HCT116 (cell line): ENCODE data around the gene PHF3. TPM values are rescaled to one million over a fixed set of nuclear protein-coding genes. Genes with fewer than 3 reads are reported as not detected.

ENCODE experiments used
- ATAC-seq: fragments of 200-7000 bp; cut with Tn5 transposase; 2 replicates; pipeline ENCODE4 v1.9.1; 2020; ENCODE audit warnings: mild to moderate bottlenecking, moderate library complexity
- BruUV-seq: library from RNA; stranded (reverse); fragments of 400-500 nt; replicated peaks from 2 replicates; lab custom pipeline; 2021; lab: Mats Ljungman, UMichigan
- CTCF ChIA-PET: fragments of 300-600 bp; sonication (Branson Sonifier 250); formaldehyde crosslinking; loops from one replicate; lab custom pipeline; 2021; ENCODE audit warnings: antibody characterized with exemption; lab: Charles Lee
- POLR2A ChIA-PET: fragments of 300-600, 350-600 bp; sonication (Branson Sonifier 250); formaldehyde crosslinking; loops from one replicate; lab custom pipeline; 2021; ENCODE audit warnings: antibody characterized with exemption; lab: Charles Lee
- RAD21 ChIA-PET, 2 experiments: fragments of 300-600 bp; sonication (Branson Sonifier 250); formaldehyde crosslinking; loops; one replicate each; lab custom pipeline; 2023; ENCODE audit warnings: low total read pairs in 2 of 2; ENCODE audit not compliant: uncharacterized antibody in 2 of 2, unreplicated experiment in 2 of 2, low non-redundant PET in 1 of 2; lab: Charles Lee
- DNase-seq: peaks from one replicate; pipeline ENCODE4 v3.0.0-alpha.2; 2010; ENCODE audit warnings: low read depth, low spot score
- H2AFZ ChIP-seq: fragments of 200-600 bp; shearing (Covaris generic), sonication (generic); 2 replicates; pipeline ENCODE4 v1.6.1; 2017; ENCODE audit warnings: low read depth, mixed run types, mixed read lengths, antibody characterized with exemption, low read length; ENCODE audit not compliant: poor library complexity, severe bottlenecking
- H3K27ac ChIP-seq: 2 replicates; pipeline ENCODE4 v1.5.1; 2012; ENCODE audit warnings: low read depth, low read length
- H3K27me3 ChIP-seq: fragments of 200-600 bp; sonication (generic); 2 replicates; pipeline ENCODE4 v1.6.1; 2016; ENCODE audit warnings: mixed run types, low read length, mixed read lengths; ENCODE audit not compliant: insufficient read depth
- H3K36me3 ChIP-seq, 2 experiments: fragments of 200-500 bp in 1 of 2; fragments of 200-600 bp in 1 of 2; sonication (Bioruptor generic) in 1 of 2; sonication (generic) in 1 of 2; 2 replicates each; pipeline versions ENCODE4 v1.5.1 to v1.6.1; 2014 to 2016; ENCODE audit warnings: low read length in 2 of 2, inconsistent platforms in 1 of 2, mixed read lengths in 1 of 2, mixed run types in 1 of 2; ENCODE audit not compliant: insufficient read depth in 2 of 2, control insufficient read depth in 1 of 2
- H3K4me1 ChIP-seq, 2 experiments: fragments of 200-600 bp in 1 of 2; sonication (generic) in 1 of 2; 2 replicates each; pipeline versions ENCODE4 v1.5.1 to v1.6.1; 2012 to 2017; ENCODE audit warnings: low read length in 2 of 2, inconsistent platforms in 1 of 2, mild to moderate bottlenecking in 1 of 2, mixed read lengths in 1 of 2, mixed run types in 1 of 2, moderate library complexity in 1 of 2; ENCODE audit not compliant: insufficient read depth in 2 of 2, control insufficient read depth in 1 of 2
- H3K4me2 ChIP-seq: fragments of 200-600 bp; sonication (generic); 2 replicates; pipeline ENCODE4 v1.6.1; 2017; ENCODE audit warnings: mixed run types, low read length, mixed read lengths
- H3K4me3 ChIP-seq, 2 experiments: fragments of 200-600 bp in 1 of 2; sonication (generic) in 1 of 2; replicated peaks in 1 of 2; 2 replicates each; pipeline ENCODE4 v1.5.1; 2011 to 2016; ENCODE audit warnings: low read length in 2 of 2, control low read depth in 1 of 2, low read depth in 1 of 2, mild to moderate bottlenecking in 1 of 2, mixed read lengths in 1 of 2, mixed run types in 1 of 2
- H3K79me2 ChIP-seq: fragments of 200-600 bp; sonication (generic); 2 replicates; pipeline ENCODE4 v1.6.1; 2017; ENCODE audit warnings: mild to moderate bottlenecking, mixed run types, low read length, moderate library complexity, mixed read lengths; ENCODE audit not compliant: insufficient read depth
- H3K9ac ChIP-seq: fragments of 200-600 bp; sonication (generic); 2 replicates; pipeline ENCODE4 v1.6.1; 2016; ENCODE audit warnings: low read length, mixed read lengths
- H3K9me2 ChIP-seq: fragments of 200-600 bp; sonication (generic), shearing (Covaris generic); 2 replicates; pipeline ENCODE4 v1.6.1; 2017; ENCODE audit warnings: mixed run types, mild to moderate bottlenecking, moderate library complexity; ENCODE audit not compliant: insufficient read depth
- H3K9me3 ChIP-seq, 2 experiments: fragments of 200-500 bp in 1 of 2; fragments of 200-600 bp in 1 of 2; sonication (Bioruptor generic) in 1 of 2; sonication (generic) in 1 of 2; 2 replicates each; pipeline ENCODE4 v1.6.1; 2014 to 2017; ENCODE audit warnings: low read length in 2 of 2, mixed read lengths in 2 of 2, inconsistent platforms in 1 of 2, low read depth in 1 of 2, mild to moderate bottlenecking in 1 of 2, mixed run types in 1 of 2, moderate library complexity in 1 of 2; ENCODE audit not compliant: control insufficient read depth in 1 of 2, insufficient read depth in 1 of 2
- H4K20me1 ChIP-seq: fragments of 200-600 bp; sonication (generic), shearing (Covaris generic); 2 replicates; pipeline ENCODE4 v1.6.1; 2017; ENCODE audit warnings: mixed run types, mild to moderate bottlenecking, moderate library complexity; ENCODE audit not compliant: insufficient read depth
- ATF3 ChIP-seq: IDR thresholded peaks from 2 replicates; pipeline ENCODE4 v1.6.1; 2012
- CBX3 ChIP-seq: IDR thresholded peaks from 2 replicates; pipeline ENCODE4 v1.6.1; 2012; ENCODE audit warnings: low read depth
- CEBPB ChIP-seq: IDR thresholded peaks from 2 replicates; pipeline ENCODE4 v1.6.1; 2012; ENCODE audit warnings: low read depth
- EGR1 ChIP-seq: IDR thresholded peaks from 2 replicates; pipeline ENCODE4 v1.6.1; 2012; ENCODE audit warnings: low read depth
- ELF1 ChIP-seq: IDR thresholded peaks from 2 replicates; pipeline ENCODE4 v1.6.1; 2012; ENCODE audit warnings: low read depth, borderline replicate concordance
- EZH2 ChIP-seq: fragments of 200-600 bp; sonication (generic); IDR thresholded peaks from 2 replicates; pipeline ENCODE4 v1.6.1; 2017; ENCODE audit warnings: antibody characterized with exemption, mixed run types
- FOSL1 ChIP-seq: IDR thresholded peaks from 2 replicates; pipeline ENCODE4 v1.6.1; 2012; ENCODE audit warnings: low read depth
- MAX ChIP-seq: IDR thresholded peaks from 2 replicates; pipeline ENCODE4 v1.6.1; 2012
- RAD21 ChIP-seq: IDR thresholded peaks from 2 replicates; pipeline ENCODE4 v1.6.1; 2012; ENCODE audit warnings: low read depth, mild to moderate bottlenecking
- REST ChIP-seq: IDR thresholded peaks from 2 replicates; pipeline ENCODE4 v1.6.1; 2012; ENCODE audit warnings: low read depth
- SP1 ChIP-seq: IDR thresholded peaks from 2 replicates; pipeline ENCODE4 v1.6.1; 2012; ENCODE audit warnings: low read depth
- SRF ChIP-seq: IDR thresholded peaks from 2 replicates; pipeline ENCODE4 v1.6.1; 2012; ENCODE audit warnings: low read depth
- TCF7L2 ChIP-seq: IDR thresholded peaks from 2 replicates; pipeline ENCODE4 v1.7.0; 2011; ENCODE audit warnings: borderline replicate concordance, inconsistent platforms; ENCODE audit not compliant: insufficient read depth, insufficient read length; ENCODE audit errors: extremely low read depth
- ZBTB33 ChIP-seq: IDR thresholded peaks from 2 replicates; pipeline ENCODE4 v1.6.1; 2011; ENCODE audit warnings: mild to moderate bottlenecking, low read length, moderate library complexity; ENCODE audit not compliant: insufficient replicate concordance; ENCODE audit errors: extremely low read depth
- ZNF274 ChIP-seq: fragments of 200-500 bp; sonication (Bioruptor generic); IDR thresholded peaks from 2 replicates; pipeline ENCODE4 v1.6.1; 2014; ENCODE audit warnings: mild to moderate bottlenecking, low read depth, low read length, inconsistent platforms
- intact Hi-C: fragments of 100-400 bp; cut with micrococcal nuclease; formaldehyde crosslinking; loops from 2 replicates; pipeline ENCODE4 v1.10.0; 2022
- total RNA-seq: library from RNA; stranded (reverse); gene quantifications from one replicate; pipeline ENCODE4 v1.2.1, GENCODE V29; 2021; ENCODE audit not compliant: unreplicated experiment

Gene PHF3
- total RNA-seq, 1 experiment from 2014 or later: 51.1 TPM

GRCh38 chr6:63716169-63716568 is 80.6 kb downstream of the PHF3 start:
- Histone ChIP-seq H3K9me2 (no peaks in the 10 kb centered on the region), H3K4me1 (no peaks in the 10 kb centered on the region), H3K4me3 (no peak overlapping the region), H3K79me2 (no peaks in the 10 kb centered on the region), H3K36me3 (peaks cover 14 to 20% of the 10 kb centered on the region in 2 experiments; a peak in 3 of 4 replicates), H3K4me2 (no peak overlapping the region), H3K27ac (no peak overlapping the region), H3K27me3 (no peaks in the 10 kb centered on the region), H2AFZ (no peak overlapping the region), H3K9ac (no peak overlapping the region), H3K9me3 (no peaks in the 10 kb centered on the region), H4K20me1 (no peaks in the 10 kb centered on the region)
- POLR2A ChIA-PET: no interaction called here
- intact Hi-C loops: no loop called here
- RAD21 ChIA-PET: no interaction called here
- ATAC-seq (no peak), DNase-seq (no peak)
- TF ChIP-seq ZNF274 (no peak), FOSL1 (no peak), ELF1 (no peak), EZH2 (no peak), ZBTB33 (no peak), REST (no peak), ATF3 (no peak), TCF7L2 (no peak), MAX (no peak), SRF (no peak), SP1 (no peak), RAD21 (no peak), EGR1 (no peak), CBX3 (no peak), CEBPB (no peak)
- CTCF ChIA-PET: interaction anchor here (2.0 kb wide), 1 partner anchor 363 kb away, joined by 4 read pairs; no protein-coding TSS in a partner anchor
- BruUV-seq: no TSS peak
